Measurements from ENCODE around the gene DGKE.

The DGKE gene

DNA sequence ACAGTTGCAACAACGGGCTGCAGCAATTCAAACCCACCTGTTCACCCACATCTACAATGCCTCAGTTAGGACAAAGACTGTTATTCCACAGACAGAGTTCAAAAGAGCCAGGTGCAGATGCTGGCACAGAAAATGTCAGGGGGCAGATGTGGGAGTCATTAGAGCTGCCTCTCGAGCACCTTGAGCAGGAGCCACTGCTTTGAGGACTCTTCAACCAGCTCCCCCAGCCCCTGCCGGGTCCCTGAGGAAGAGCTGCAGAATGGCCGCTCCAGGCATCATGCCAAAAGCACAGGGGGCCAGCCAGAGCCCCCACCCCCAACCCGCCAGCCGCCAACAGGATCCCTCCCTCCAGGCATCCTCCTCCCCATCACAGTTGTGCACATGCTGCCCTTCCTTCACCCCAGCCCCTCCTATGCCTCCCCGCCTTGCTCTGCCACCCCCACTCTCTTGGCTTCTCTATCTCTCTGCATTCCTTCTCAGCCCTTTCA, 21.0 kb upstream of the DGKE start:
- no peak for DNase-seq (ENCODE audit: extremely low read depth in 1 of 2, low read depth in 1 of 2)

DNA sequence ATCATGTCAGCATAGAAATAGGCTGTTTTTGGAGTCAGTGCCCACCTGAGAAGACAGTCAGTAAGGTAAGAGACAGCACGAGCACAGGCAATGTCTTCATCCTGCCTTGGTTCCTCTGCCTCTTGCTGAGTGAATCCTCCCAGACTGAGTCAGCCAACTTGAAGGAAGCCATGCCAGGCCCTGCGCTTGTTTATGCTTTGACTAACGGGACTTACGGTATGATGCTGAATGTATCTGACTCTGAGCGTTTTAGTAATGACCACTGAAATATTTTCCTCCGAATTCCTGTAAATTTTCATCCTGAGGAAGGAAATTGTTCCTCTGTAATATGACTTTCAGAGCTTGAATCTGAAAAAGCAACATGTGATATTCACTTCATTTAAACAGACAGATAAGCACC, 18.2 kb upstream of the DGKE start:
- no peak for DNase-seq (ENCODE audit: extremely low read depth in 1 of 2, low read depth in 1 of 2)

DNA sequence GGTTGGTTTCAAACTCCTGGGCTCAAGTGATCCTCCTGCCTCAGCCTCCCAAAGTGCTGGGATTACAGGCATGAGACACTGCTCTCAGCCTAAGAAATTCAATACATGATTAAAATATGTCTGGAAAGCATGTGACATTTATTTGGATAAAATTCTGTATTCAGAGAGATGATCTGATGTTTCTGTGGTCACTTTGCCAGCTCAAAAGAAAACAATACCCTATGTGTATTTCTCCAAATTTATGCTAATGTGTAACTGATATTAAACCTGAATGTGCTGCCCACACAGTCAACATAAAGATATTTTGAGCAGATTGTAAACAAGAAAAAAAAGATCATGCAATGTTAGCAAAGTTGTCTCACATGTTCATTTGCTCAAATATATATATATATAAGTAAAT, 16.9 kb upstream of the DGKE start:
- DNase-seq (ENCODE audit: extremely low read depth in 1 of 2, low read depth in 1 of 2): no peak

DNA sequence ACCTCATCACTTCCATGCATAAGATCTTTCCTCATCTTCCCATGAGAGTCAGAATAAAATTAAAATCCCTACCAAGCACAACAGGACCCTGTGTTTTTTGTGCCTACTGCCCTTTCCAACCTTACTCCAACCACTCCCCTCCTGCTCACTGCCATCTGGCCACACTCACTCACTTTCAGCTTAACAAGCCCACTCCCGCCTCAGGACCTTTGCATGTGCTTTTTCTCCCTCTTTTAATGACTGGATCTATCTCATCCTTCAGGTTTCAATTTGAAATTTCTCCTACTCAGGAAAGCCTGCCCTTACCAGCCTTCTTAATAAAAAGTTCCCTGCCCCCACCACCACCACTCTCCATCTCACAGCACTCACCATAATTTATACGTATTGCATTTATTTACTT, 14.9 kb upstream of the DGKE start:
- DNase-seq (ENCODE audit: extremely low read depth in 1 of 2, low read depth in 1 of 2): no peak

DNA sequence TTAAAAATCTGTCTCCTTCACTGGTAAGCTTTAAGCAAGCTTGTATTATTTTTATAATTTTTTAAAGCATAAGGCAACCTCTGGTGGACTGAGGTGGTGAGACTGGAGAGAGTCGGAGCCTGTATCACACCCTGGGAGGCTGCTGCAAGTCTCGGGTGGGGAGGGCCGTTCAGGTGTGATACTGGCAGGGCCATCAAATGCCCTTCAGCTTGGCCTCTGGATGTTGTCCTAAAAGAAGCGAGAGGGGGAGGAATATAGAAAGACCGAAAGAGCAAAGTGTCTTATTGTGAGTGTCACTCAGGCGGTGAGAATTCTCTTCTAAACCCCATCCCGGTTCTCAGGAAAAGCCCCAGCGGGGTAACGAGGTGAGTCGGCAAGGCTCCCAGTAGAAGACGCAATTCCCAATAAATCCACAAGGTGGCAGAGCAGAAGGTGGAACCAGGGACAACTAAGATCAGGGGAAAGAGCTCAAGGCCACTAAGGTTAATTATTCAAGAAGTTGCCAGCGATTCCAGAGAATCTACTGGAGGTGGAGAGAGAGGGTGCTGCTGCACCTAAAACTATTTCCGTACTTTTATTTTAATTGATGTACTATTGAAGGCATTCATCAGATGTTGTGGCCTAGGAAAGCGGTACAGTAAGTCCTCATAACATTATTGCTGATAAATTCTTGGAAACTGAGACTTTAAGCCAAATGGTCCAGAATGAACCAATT, 14.4 kb upstream of the DGKE start:
- peak; percentile 30 to 63 for DNase-seq (ENCODE audit: extremely low read depth in 1 of 2, low read depth in 1 of 2)

DNA sequence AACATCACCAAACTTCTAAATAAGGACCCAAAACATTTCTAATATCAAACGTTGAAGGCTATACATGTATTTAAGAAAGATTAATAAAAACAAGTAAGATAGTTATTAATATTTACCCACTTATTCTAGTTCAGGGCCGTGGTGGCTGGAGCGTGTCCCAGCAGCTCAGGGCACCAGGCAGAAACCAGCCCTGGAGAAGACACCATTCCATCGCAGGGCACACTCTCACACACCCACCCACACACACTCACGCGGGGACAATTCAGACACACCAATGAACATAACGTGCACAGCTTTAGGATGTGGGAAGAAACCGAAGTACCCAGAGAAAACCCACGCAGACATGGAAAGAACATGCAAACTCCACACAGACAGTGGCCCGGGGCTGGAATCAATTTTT, 13.7 kb upstream of the DGKE start:
- DNase-seq (ENCODE audit: extremely low read depth in 1 of 2, low read depth in 1 of 2): no peak

DNA sequence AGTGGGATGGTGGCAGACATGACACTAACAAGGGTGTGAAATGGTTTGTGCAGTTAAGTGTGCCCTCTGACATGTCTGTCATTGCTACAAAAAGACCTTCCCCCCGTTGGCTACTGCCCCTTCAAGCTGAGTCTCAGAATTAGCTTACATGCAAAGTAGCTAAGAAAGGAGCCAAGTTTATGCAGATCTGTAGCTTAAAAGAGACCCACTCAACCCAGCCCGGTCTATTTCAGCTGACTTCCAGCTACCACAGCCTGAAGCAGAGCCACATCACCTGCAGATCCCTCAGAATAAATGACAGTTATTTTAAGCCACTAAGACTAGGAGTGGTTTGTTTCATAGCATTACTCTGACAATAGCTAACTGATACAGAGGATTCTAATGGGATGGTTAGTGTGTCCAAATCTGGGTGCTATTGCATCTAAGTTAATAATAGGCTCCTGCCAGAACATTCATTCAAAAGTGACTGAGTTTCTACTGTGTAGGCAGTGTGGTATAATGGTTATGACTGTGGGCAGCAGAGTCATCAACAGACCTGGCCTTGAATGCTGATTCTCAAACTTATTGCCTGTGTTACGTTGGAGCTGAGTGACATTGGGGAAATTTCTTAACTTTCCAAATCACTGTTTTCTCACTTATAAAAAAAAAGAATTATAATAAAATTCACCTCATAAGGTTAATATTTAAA, 12.0 kb upstream of the DGKE start:
- no peak for DNase-seq (ENCODE audit: extremely low read depth in 1 of 2, low read depth in 1 of 2)

DNA sequence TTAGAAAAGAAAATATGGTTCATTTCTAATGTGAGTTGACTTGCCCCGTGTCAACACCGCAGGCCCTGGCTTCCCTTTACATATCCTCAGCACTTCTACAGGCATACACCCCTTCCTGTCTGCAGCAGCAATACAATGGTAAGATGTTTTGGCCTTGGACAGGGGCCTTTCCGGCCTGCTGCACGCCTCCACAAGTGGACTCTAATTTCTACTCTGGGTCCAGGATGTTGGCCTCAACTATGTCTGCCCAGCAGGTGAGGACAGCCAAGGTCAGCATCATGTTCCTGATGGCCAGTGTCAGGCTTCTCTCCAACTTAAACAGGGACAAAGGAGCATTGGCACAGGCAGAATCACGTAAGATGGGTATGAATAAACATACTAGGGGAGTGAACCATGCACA, 11.2 kb upstream of the DGKE start:
- no peak for DNase-seq (ENCODE audit: extremely low read depth in 1 of 2, low read depth in 1 of 2)

DNA sequence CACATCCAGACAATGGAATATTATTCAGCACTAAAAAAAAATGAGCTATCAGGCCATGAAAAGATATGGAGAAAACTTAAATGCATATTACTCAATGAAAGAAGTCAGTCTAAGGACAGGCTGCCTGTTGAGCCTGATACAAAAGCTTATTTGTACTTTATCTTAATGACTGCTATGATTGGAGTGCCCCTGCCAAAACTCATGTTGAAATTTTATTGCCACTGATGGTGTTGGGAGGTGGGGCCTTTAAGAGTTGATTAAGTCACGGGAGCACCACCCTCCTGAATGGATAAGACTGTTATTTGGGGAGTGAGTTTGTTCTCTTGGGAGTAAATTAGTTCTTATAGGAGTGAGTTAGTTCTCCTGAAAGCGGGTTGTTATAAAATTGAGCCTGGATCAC, 10.1 kb upstream of the DGKE start:
- no peak for DNase-seq (ENCODE audit: extremely low read depth in 1 of 2, low read depth in 1 of 2)

DNA sequence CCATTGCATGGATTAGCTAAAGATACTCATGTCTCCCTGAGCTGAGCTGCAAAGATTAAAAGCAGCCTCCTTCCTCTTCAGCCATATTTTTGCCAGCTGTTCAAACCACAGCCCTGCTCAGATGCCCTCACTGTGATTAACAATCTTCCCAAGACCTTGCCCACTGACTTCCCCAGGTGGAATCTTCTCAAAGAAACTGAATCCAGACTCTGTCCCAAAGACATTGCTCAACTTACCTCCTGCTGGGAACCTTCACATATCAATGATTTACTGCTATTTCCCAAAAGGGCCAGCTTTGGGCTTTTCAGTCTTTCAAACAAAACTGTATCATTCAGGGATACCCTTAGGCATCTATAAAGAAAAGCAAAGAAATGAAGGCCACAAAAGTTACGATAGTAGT, 9.4 kb upstream of the DGKE start:
- DNase-seq (ENCODE audit: extremely low read depth in 1 of 2, low read depth in 1 of 2): no peak

DNA sequence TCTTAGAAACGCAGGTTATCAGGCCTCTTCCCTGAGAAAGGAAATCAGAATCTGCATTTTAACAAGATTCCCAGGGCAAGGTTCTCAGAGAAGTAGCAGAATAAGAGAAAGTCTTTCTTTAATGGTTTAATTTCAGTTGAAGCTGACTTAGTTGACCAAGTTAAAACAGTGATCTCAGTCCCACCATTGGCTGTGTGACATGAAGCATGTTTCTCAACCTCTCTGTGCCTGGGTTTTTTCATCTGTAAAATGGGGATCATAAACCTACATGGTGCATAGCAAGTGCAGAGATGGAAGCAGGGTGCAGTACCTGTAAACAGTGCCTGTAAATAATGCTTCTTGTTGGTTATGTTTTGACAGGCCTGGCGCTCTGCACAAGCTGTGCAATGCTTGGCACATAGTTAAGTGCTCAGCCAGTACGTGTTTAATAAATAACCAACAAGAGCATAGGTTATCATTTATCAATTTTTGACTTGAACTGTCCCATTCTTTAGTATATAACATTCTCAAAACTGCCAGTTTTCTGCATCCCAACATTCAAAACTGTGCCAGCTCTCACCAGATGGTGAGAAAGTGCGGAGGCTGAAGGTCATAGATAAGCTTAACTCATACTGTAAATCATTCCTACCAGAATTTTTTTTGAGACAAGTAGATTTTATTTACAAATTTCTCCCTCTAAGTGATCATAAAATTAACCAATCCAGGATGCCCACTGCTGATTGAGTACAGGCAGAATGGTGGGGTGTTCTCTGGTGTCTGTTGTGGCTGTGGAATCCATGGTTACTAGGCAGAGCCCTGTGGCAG, 7.1 kb upstream of the DGKE start:
- DNase-seq (ENCODE audit: extremely low read depth in 1 of 2, low read depth in 1 of 2): no peak

DNA sequence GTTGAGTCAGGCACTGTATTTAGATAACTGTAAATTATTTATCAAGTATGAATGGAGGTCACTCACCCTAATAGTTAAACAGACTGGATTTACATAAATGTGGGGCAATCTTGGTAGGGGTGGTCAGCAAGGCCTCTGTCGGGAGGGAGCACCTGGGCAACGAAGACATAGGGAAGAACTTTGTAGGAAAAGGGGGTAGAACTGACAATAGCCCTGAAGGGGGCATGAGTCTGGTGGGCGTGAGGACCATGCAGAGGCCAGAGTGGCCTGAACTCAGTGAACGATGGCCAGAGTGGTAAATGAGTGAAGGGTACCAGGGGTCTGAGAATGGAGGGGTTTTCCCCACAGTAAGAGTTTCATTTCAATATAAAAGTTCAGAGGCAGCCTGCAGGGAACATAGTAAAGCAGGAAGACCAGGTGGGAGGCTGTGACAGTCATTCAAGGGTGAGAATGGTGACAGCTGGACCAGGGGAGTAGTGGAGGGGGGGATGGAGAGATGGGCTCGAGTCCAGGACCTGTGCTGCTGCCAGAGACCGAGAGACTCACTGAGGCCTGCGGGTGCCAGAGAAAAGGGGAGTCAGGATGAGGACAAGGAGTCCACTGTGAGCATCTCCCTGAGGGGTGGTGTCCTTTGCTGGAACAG, 3.1 kb upstream of the DGKE start:
- DNase-seq (ENCODE audit: extremely low read depth in 1 of 2, low read depth in 1 of 2): no peak

DNA sequence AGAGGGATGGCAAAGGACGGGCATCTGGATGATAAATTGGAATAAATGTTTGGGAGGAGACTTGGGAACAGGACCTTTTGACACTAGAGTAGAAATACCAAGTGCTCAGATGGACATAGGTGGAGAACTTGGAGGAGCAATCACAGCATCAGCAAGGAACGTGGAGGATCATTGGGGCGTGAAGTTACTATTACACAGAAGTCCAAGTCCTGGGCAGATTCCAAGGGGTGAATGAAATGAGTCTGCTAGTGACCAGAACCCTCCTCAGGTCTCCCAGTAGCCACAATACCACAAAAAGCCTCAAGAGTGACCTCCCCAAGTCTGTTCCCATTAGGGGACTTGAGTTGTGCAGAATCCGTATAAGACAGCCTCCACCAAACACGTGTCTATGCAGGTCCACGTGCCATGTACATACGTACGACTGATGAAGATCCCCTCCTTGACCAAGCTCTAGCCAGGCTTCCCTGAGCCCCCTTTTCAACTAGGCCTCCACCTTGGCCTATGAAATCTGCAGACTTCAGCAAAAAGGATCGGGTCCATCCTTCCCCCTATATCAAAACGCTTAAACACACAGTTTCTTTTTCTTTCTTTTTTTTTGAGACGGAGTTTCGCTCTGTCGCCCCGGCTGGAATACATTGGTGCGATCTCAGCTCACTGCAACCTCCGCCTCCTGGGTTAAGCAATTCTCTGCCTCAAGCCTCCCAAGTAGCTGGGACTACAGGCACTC, 2.4 kb upstream of the DGKE start:
- DNase-seq (ENCODE audit: extremely low read depth in 1 of 2, low read depth in 1 of 2): no peak

DNA sequence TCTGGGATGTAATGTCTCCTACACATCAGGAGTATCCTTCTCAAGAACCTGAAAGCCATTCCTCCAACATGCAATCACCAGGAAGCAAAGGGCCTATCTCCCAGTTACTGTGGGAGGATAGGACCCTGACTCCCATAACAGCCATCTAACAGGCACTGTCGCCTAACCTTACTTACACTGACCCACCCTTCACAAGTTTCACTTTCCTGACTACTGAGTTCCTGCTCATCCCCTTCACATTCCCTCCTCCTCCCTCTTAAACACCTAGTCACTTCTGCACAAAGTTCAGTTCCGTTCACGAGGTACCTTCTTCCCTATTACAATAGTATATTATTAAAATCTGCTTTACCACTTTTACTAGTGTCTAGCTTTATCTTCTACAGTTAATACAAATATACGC, 1.5 kb upstream of the DGKE start:
- DNase-seq (ENCODE audit: extremely low read depth in 1 of 2, low read depth in 1 of 2): no peak

DNA sequence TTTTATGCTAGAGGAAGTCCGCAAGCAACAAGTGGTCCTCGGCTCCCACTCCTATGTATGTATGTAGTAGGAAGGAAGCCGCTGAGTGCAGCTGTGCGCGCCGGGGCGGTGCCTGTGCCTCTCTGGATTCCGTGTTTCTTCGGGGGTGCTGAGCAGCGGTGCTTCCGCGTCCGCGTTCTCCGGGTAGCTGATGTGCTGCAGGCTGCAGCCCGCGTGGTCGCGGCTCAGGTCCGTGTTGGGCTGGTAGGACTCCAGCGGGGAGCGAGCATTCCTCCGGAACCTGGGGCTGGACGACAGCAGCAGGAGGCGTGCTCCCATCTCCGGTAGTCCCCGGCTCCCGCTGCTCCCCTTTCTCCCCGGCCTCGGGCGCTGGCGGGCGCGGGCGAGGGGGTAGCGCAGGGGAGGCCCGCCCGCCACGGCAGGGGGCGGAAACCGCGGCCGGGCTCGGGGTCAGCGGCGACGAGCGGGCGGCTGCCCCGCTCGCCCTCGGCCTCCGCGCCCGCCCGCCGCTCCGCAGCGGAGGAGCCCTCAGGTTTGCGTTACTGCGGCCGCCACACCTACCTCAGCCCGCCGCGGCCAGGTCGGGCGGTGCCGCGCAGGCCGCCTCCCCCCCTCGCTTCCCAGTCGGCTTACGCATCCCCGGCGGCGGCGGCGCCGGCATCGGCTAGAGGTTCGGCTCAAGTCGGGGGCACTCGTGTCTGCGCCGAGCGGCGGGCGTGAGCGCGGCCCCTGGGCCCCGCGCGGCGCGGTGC, 718 bp upstream of the DGKE start:
- DNase-seq (ENCODE audit: extremely low read depth in 1 of 2, low read depth in 1 of 2): peak; percentile 42 to 61

DNA sequence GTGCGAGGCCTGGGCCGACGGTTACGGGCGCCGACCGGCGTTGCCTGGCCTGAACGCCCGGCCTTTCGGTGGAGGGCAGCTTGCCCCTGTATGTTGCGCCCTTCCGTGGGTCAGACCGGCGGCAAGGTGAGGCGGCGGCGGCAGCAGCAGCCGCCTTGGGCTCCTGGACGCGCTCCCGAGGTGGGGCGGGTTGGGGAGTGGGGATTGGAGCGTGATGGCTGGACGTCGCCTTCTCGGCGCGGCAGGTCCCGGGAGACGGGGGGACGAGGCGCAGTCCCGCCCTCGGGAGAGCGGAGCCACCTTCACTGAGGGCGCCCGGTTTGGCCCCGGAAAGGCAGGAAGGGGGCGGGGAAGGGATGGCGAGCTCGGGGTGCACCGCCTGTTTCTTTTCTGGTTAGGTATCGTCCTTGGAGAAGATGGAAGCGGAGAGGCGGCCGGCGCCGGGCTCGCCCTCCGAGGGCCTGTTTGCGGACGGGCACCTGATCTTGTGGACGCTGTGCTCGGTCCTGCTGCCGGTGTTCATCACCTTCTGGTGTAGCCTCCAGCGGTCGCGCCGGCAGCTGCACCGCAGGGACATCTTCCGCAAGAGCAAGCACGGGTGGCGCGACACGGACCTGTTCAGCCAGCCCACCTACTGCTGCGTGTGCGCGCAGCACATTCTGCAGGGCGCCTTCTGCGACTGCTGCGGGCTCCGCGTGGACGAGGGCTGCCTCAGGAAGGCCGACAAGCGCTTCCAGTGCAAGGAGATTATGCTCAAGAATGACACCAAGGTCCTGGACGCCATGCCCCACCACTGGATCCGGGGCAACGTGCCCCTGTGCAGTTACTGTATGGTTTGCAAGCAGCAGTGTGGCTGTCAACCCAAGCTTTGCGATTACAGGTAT, 671 bp downstream of the DGKE start:
- DNase-seq (ENCODE audit: extremely low read depth in 1 of 2, low read depth in 1 of 2): peak; percentile 37 to 63

DNA sequence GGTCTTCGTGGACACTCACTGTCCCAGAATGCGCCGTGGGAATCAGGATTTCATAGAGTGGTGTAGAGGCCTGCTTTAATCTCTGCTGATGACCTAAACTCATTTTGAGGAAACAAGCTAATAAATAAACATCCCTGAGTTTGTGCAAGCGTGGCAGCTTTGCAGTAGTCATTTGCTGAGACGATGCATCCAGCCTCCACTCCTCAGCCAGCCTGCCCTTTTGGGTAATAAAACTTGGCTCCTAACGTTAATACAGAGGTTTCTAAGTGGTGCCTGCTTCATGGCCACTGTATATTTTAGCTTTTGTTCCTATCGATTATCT, 1.3 kb downstream of the DGKE start:
- DNase-seq (ENCODE audit: extremely low read depth in 1 of 2, low read depth in 1 of 2): no peak

DNA sequence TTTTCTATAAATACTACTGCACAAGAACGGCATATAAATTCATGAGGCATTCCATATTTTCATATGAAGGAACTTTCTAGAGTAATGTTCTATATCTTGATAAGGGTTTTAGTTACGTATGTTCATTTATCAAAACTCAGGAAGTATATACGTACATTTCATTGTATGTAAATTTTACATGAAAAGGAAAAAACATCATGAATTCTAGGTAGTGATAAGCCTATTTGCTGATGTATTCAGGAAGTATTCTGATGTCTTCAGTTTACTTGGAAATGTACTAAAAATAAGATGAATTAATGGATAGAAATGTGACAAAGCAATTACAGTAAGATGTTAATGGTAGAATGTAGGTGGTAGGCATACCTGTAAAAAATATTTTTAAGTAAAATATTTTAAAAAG, 4.7 kb downstream of the DGKE start:
- no peak for DNase-seq (ENCODE audit: extremely low read depth in 1 of 2, low read depth in 1 of 2)

DNA sequence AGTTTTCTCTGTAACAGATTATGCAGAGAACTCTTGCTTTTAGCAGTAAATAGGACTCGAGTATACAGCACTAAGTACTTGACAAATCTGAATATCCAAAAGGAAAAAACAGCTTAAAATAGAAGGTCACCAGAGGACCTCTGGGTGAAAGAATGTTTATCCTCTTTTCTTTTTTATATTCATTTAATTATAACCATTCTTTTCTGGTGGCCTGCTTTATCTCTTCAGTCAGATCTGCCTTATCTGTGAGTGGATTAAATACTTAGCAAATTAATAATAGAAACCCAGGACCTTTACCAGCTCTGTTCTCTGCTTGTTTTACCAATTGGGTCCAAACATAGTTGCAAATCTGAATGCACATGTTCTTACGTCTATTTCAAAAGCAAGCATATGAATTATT, 8.6 kb downstream of the DGKE start:
- DNase-seq (ENCODE audit: extremely low read depth in 1 of 2, low read depth in 1 of 2): no peak
